Skeletal muscle tissue (tissue), 4 donors: Measurements from ENCODE around the gene RAB9A. TPM values are rescaled to one million over a fixed set of nuclear protein-coding genes. Genes with fewer than 3 reads are reported as not detected.
"Not testable (repeated sequence)": the region's sequence is repeated elsewhere in the genome, so short reads cannot be mapped to it uniquely, and the experiment has no call there.

Source experiments
- H3K27ac ChIP-seq: one replicate; pipeline ENCODE4 v1.7.0; 2013; ENCODE audit warnings: mild to moderate bottlenecking, low read depth, low read length, inconsistent platforms
- H3K27me3 ChIP-seq, 3 donors: one replicate each; pipeline ENCODE4 v1.7.0; 2013; ENCODE audit warnings: low read length in 3 of 3; ENCODE audit not compliant: control insufficient read depth in 3 of 3, insufficient read depth in 3 of 3
- H3K36me3 ChIP-seq, 3 donors: one replicate each; pipeline ENCODE4 v1.7.0; 2013; ENCODE audit warnings: low read length in 3 of 3; ENCODE audit not compliant: control insufficient read depth in 3 of 3, insufficient read depth in 3 of 3
- H3K4me1 ChIP-seq, 3 donors: one replicate each; pipeline ENCODE4 v1.7.0; 2013; ENCODE audit warnings: low read length in 3 of 3, mild to moderate bottlenecking in 3 of 3; ENCODE audit not compliant: control insufficient read depth in 3 of 3, insufficient read depth in 3 of 3
- H3K4me3 ChIP-seq, 3 donors: one replicate each; pipeline ENCODE4 v1.7.0; 2013; ENCODE audit warnings: low read length in 3 of 3
- H3K9ac ChIP-seq, 3 donors: one replicate each; pipeline ENCODE4 v1.7.0; 2013; ENCODE audit warnings: low read length in 3 of 3, mild to moderate bottlenecking in 3 of 3, moderate library complexity in 2 of 3, low read depth in 1 of 3
- H3K9me3 ChIP-seq, 3 donors: one replicate each; pipeline ENCODE4 v1.7.0; 2013; ENCODE audit warnings: low read length in 3 of 3; ENCODE audit not compliant: control insufficient read depth in 3 of 3
- total RNA-seq: library from RNA; depleted of rRNA; stranded (reverse); fragments of >200 nt; gene quantifications from one replicate; pipeline ENCODE4 v1.2.3, GENCODE V29; 2014
- donor health status: Osteomylitis.

The RAB9A gene
- total RNA-seq, 1 donor from 2014 or later: 19.3 TPM

DNA sequence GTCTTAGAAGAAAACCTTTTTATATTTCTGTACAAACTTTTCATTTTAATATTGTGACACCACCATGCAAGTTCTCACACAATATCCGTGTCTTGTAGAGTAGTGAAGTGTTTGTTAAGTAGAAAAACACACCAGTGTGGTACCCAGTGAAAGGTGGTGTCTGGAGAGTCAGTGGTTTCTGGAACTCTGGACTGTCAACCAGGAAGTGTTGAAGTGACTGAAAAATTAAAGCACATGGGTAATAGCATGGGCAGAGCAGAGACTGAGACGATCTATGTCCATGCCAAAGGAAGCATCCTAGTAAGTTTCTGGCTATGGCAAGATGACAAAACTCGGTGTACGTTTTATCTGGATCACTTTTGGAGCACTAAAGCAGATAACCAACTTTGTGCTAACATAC, 22.2 kb downstream of the RAB9A start:
- H3K36me3 ChIP-seq: peaks cover 3 to 7% (median 6%) of the 10 kb centered on the region in 3 donors
- H3K9me3 ChIP-seq: no peaks in the 10 kb centered on the region
- no peak overlapping the region for H3K9ac ChIP-seq
- H3K27ac ChIP-seq: no peak overlapping the region
- H3K4me1 ChIP-seq: no peaks in the 10 kb centered on the region
- no peaks in the 10 kb centered on the region for H3K27me3 ChIP-seq
- H3K4me3 ChIP-seq: no peak overlapping the region

DNA sequence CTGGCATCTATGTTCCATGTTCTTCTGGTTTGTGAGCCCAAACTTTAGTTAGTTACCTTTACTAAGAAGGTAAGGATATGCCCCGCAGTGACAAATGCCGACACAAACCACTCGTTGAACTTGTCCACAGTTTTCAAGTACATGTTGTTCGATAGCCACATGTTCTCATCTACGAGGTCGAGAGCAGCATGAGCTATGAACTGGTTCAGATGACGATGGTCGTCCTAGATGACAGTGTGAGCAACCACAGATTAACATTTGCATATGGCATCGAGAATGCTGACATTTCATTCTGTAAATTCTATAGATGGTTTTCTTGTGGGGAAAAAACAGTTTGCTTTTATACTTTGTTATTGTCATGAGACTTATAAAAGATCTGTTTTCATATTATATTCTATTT, 27.5 kb downstream of the RAB9A start:
- H3K4me3 ChIP-seq: no peak overlapping the region
- H3K4me1 ChIP-seq: peaks cover 4 to 11% (median 9%) of the 10 kb centered on the region in 3 donors
- no peaks in the 10 kb centered on the region for H3K27me3 ChIP-seq
- no peak overlapping the region for H3K27ac ChIP-seq
- H3K9ac ChIP-seq: no peak overlapping the region
- peaks cover 3 to 15% (median 8%) of the 10 kb centered on the region in 3 donors for H3K36me3 ChIP-seq
- H3K9me3 ChIP-seq: no peaks in the 10 kb centered on the region

GRCh38 chrX:13716905-13717304, 28.0 kb downstream of the RAB9A start:
- Histone ChIP-seq H3K9ac (no peak overlapping the region), H3K4me3 (no peak overlapping the region), H3K27me3 (no peaks in the 10 kb centered on the region), H3K36me3 (peaks cover 0 to 12% (median 5%) of the 10 kb centered on the region in 3 donors), H3K9me3 (no peaks in the 10 kb centered on the region), H3K27ac (no peak overlapping the region), H3K4me1 (peaks cover 4 to 13% (median 10%) of the 10 kb centered on the region in 3 donors)

DNA sequence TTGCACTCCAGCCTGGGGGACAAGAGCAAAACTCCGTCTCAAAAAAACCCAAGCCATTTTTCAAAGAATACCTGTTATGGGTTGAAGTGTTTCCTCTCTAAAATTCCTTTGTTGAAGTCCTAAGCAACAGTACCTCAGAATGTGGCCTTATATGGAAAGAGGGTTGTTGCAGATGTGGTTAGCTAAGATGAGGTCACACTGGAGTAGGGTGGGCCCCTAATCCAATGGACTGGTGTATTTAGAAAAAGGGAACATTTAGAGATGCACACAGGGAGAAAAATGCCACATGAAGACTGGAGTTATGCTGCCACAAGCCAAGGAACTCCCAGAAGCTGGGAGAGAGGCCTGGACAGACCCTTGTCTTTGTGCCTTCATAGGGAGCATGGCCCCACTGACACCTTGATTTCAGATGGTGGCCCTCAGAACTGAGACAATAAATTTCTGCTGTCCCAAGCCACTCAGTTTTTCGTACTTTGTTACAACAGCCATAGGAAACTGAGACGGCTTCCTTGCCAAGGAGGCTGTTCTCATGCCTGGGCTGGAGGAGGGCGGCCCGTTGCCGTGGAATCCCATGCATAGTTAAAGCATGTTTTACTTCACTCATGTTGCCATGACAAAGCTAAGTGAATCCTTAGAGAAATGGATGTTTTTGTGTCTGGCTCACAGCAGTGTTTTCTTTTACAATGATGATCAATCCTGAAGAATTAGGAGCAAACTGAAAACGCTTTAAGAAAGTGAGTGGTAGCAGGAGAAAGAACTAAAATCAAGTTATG, 29.0 kb downstream of the RAB9A start:
- H3K27me3 ChIP-seq: no peaks in the 10 kb centered on the region
- no peaks in the 10 kb centered on the region for H3K9me3 ChIP-seq
- H3K36me3 ChIP-seq: peaks cover 0 to 12% (median 5%) of the 10 kb centered on the region in 3 donors
- H3K4me3 ChIP-seq: no peak overlapping the region
- peaks cover 8 to 15% (median 10%) of the 10 kb centered on the region in 3 donors for H3K4me1 ChIP-seq
- H3K9ac ChIP-seq: no peak overlapping the region
- H3K27ac ChIP-seq: peak overlapping the region; percentile 36

GRCh38 chrX:13719192-13719856, 30.4 kb downstream of the RAB9A start:
- H3K9ac ChIP-seq: no peak overlapping the region
- no peaks in the 10 kb centered on the region for H3K9me3 ChIP-seq
- H3K4me1 ChIP-seq: peaks cover 8 to 15% (median 10%) of the 10 kb centered on the region in 3 donors
- H3K36me3 ChIP-seq: peaks cover 0 to 12% (median 5%) of the 10 kb centered on the region in 3 donors
- H3K27me3 ChIP-seq: no peaks in the 10 kb centered on the region
- H3K27ac ChIP-seq: peak overlapping the region; percentile 16
- no peak overlapping the region for H3K4me3 ChIP-seq

DNA sequence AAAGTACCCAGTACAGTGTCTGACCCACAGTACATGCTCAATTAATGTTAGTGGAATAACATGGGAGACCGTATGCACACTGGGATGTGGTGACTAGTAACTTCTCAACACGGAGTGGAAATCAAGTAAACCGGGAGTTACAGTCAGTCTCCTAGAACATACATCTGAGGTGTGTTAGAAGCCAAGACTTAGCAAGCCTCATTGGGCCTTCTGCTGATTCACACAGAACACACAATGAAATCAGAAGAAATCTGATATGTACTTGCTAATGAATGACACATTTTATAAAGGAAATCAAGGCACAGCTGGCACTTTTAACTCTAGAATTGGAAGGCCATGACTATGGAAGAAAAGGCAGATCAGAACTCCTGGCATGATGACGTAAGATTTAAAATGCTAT, 32.4 kb downstream of the RAB9A start:
- Histone ChIP-seq H3K4me1 (peaks cover 8 to 15% (median 10%) of the 10 kb centered on the region in 3 donors), H3K36me3 (peaks cover 0 to 7% (median 2%) of the 10 kb centered on the region in 3 donors), H3K9ac (no peak overlapping the region), H3K27me3 (no peaks in the 10 kb centered on the region), H3K9me3 (no peaks in the 10 kb centered on the region), H3K4me3 (no peak overlapping the region), H3K27ac (peak overlapping the region; percentile 52)

DNA sequence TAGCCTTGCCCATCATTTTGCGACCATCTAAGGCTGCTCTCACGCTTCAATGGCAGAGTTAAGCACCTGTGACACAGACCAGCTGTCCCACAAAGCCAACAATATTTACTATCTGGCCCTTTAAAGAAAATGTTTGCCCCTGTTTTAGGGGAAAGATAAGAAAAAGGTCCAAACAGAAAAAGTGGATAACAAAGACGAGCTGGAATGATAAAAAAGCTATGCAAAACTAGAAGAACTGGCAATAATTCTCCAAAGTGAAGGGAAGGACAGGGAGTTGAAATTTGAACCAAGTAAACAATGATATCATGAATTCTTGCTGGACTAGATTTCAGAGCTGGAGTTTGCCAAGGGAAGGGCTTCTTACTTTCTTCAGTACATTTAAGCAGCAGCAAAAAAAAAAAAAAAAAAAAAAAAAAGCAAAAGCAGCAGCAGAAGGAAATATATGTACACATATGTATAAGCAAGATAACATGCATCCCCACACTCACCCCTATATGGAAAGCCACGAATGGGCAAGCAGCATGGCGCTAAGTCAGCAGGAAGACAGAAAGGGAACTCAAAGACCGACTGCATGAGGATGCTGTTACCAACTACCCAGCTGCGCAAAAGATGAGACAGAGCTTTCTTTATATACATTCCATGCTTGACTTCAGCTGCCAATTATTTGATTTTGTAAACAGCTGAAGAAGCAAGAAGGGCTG, 33.0 kb downstream of the RAB9A start:
- peaks cover 0 to 5% (median 0%) of the 10 kb centered on the region in 3 donors for H3K36me3 ChIP-seq
- peak overlapping the region; percentile 52 for H3K27ac ChIP-seq
- H3K4me1 ChIP-seq: peaks cover 8 to 15% (median 10%) of the 10 kb centered on the region in 3 donors
- no peaks in the 10 kb centered on the region for H3K27me3 ChIP-seq
- H3K9me3 ChIP-seq: no peaks in the 10 kb centered on the region
- no peak overlapping the region for H3K9ac ChIP-seq
- no peak overlapping the region for H3K4me3 ChIP-seq

DNA sequence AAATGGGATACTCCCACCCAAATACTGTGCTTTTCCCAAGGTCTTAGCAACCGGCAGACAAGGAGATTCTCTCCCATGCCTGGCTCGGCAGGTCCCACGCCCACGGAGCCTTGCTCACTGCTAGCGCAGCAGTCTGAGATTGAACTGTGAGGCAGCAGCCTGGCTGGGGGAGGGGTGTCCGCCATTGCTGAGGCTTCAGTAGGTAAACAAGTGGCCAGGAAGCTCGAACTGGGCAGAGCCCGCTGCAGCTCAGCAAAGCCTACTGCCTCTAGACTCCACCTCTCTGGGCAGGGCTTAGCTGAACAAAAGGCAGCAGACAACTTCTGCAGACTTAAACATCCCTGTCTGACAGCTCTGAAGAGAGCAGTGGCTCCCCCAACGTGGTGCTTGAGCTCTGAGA, 36.0 kb downstream of the RAB9A start:
- H3K9ac ChIP-seq: not testable (repeated sequence)

DNA sequence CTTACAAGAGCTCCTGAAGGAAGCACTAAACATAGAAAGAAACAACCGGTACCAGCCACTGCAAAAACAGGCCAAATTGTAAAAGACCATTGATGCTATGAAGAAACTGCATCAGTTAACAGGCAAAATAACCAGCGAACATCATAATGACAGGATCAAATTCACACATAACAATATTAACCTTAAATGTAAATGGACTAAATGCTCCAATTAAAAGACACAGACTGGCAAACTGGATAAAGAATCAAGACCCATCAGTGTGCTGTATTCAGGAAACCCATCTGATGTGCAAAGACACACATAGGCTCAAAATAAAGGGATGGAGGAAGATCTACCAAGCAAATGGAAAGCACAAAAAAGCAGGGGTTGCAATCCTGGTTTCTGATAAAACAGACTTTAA, 37.7 kb downstream of the RAB9A start:
- not testable (repeated sequence) for H3K36me3 ChIP-seq, H3K4me1 ChIP-seq, H3K4me3 ChIP-seq, H3K9ac ChIP-seq, H3K27me3 ChIP-seq, H3K9me3 ChIP-seq, H3K27ac ChIP-seq

More for the DNA sequence above, 36.0 kb downstream of the RAB9A start:
- H3K36me3 ChIP-seq, H3K9me3 ChIP-seq, H3K27ac ChIP-seq, H3K27me3 ChIP-seq, H3K4me1 ChIP-seq, H3K4me3 ChIP-seq: not testable (repeated sequence)

DNA sequence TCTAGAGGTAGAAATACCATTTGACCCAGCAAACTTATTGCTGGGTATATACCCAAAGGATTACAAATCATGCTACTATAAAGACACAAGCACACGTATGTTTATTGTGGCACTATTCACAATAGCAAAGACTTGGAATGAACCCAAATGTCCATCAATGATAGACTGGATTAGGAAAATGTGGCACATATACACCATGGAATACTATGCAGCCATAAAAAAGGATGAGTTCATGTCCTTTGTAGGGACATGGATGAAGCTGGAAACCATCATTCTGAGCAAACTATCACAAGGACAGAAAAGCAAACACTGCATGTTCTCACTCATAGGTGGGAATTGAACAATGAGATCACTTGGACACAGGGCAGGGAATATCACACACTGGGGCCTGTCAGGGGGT, 41.6 kb downstream of the RAB9A start:
- not testable (repeated sequence) for H3K9me3 ChIP-seq, H3K4me1 ChIP-seq, H3K4me3 ChIP-seq

More for the DNA sequence above, 41.6 kb downstream of the RAB9A start:
- H3K36me3 ChIP-seq, H3K9ac ChIP-seq, H3K27ac ChIP-seq, H3K27me3 ChIP-seq: not testable (repeated sequence)
